ENCODE measurements around the gene CLMN.

DNA sequence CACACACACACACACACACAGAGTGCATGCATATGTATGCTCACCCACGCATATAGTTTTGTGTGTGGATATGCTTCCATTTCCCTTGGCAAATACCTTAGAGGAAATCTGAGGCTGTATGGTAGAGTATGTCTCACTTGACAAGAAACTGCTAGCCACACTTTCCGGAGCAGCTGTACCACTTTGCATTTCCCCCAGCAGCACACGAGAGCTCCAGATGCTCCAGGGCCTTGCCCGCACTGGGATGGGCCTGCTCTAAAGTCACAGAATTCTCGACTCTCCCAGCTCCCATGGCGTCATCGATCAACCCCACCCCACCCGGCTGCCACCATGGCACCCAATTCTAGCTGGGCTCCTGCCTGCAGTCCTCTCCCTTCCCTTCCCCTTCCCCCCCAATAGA, 21.9 kb downstream of the CLMN start:
- TF ChIP-seq, protein P1, sequence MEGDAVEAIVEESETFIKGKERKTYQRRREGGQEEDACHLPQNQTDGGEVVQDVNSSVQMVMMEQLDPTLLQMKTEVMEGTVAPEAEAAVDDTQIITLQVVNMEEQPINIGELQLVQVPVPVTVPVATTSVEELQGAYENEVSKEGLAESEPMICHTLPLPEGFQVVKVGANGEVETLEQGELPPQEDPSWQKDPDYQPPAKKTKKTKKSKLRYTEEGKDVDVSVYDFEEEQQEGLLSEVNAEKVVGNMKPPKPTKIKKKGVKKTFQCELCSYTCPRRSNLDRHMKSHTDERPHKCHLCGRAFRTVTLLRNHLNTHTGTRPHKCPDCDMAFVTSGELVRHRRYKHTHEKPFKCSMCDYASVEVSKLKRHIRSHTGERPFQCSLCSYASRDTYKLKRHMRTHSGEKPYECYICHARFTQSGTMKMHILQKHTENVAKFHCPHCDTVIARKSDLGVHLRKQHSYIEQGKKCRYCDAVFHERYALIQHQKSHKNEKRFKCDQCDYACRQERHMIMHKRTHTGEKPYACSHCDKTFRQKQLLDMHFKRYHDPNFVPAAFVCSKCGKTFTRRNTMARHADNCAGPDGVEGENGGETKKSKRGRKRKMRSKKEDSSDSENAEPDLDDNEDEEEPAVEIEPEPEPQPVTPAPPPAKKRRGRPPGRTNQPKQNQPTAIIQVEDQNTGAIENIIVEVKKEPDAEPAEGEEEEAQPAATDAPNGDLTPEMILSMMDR (conservative IDR thresholded peaks at IDR 0.05; ENCODE audit: low read depth, low read length): no peak
- TF ChIP-seq EZH2 (IDR thresholded peaks at IDR 0.05; ENCODE audit: borderline replicate concordance, low read depth, low read length, poor library complexity, severe bottlenecking): no peak
